AG09319 (cell line): Measurements from ENCODE around the gene CST9L.

ENCODE experiments used
- DNase-seq: peaks from one replicate; pipeline ENCODE4 v3.0.0-alpha.2; 2010; ENCODE audit warnings: low read depth; ENCODE audit errors: extremely low read depth
- TF ChIP-seq, protein P1 (sequence below): IDR thresholded peaks from 2 replicates; pipeline ENCODE4 v1.5.1; 2011; ENCODE audit warnings: low read depth, mild to moderate bottlenecking, inconsistent platforms, low read length, moderate library complexity

CST9L gene

DNA sequence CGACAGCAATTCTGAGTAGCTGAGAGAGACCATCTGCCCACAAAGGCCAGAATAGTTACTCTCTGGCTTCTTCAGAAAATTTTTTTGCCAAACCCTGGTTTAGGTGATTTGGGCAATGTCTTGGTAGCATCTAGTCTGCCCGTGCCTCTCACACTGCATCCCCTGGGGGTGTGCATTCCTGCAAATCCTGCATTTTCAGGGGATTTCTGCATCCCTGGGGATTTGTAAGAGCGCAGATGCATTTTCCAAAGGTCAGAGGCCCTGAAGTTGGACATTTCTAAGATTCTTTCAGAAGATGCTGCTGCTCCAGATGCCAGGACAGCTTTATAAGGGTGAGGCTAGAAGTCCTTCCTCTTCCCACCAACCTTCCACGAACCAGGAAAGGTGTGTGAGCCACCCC, 33.4 kb upstream of the CST9L start:
- DNase-seq = no peak
- TF ChIP-seq, protein P1, sequence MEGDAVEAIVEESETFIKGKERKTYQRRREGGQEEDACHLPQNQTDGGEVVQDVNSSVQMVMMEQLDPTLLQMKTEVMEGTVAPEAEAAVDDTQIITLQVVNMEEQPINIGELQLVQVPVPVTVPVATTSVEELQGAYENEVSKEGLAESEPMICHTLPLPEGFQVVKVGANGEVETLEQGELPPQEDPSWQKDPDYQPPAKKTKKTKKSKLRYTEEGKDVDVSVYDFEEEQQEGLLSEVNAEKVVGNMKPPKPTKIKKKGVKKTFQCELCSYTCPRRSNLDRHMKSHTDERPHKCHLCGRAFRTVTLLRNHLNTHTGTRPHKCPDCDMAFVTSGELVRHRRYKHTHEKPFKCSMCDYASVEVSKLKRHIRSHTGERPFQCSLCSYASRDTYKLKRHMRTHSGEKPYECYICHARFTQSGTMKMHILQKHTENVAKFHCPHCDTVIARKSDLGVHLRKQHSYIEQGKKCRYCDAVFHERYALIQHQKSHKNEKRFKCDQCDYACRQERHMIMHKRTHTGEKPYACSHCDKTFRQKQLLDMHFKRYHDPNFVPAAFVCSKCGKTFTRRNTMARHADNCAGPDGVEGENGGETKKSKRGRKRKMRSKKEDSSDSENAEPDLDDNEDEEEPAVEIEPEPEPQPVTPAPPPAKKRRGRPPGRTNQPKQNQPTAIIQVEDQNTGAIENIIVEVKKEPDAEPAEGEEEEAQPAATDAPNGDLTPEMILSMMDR = no peak

DNA sequence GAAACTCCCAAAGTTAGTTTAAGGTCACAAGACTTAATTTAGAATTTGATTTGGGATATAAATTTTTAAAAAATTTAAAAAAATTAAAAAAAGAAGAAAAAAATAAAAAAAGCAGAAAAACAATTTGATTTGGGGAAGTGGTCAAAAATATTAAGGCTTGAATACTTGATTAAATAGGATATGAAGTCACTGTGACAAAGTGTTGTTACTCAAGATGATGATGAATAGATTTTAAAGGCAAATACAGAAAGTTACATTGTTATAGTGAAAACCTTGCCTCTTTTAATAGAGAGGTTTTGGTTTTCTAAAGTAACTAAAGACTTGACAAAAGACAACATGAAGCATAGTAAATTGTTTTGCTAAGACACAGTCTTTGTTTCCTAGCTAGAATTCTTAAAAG, 30.2 kb upstream of the CST9L start:
- no peak for DNase-seq
- TF ChIP-seq, protein P1 = no peak

DNA sequence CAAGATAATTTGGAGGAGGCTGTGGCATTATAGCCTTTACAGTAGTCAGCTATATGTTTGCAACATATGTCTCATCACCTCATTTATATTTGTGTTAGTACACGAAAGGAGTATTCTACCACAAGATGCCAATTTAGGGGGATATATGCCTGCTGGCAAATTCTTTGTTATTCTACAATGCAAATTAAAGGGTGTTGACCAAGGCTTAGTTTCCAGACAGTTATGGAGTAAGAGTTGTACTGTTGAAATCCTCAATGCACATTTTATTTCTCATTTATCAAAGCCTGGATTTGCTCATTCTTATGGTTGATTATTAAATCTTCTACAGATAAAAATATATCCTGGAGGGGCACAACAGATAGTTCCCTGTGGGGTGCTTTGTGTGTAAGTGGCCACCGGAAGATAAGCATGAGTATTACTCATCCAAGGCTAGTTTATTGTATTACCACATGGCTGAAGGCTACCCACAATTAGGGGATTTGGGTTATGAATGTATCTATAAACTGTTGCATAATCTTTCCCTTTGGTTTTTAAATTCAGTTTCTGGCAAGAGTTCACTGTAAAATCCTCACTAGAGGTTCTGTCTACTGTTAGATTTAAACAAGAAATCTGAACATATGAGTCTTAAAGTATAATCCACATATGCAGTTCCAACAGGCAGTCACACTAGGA, 28.4 kb upstream of the CST9L start:
- no peak for DNase-seq
- TF ChIP-seq, protein P1 = no peak

DNA sequence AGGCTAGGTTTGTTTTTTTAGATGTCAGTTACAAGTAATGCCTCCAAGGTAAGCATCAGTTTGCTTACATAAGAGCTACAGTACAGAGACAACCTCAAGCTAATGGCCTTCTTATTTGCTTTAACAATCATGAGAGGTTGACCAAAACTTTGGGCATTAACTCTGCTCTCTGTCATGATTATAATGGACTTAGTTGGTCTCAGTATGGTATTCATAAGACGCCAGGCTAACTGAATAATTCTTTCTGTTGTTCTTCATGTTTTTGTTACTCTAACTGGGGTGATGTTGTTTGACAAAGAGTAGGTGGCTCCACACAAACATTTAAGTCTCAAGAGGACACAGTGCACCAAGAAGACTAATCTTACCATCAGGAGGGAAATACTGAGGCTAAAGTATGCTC, 27.7 kb upstream of the CST9L start:
- TF ChIP-seq, protein P1 = no peak
- no peak for DNase-seq

GRCh38 chr20:23588434-23589403, 20.4 kb upstream of the CST9L start:
- DNase-seq = no peak
- TF ChIP-seq, protein P1 = no peak

- TF ChIP-seq, protein P1 = no peak
- DNase-seq = no peak
These were observed 19.3 kb upstream of the CST9L start for GRCh38 chr20:23587631-23588030.
